ENCODE results near the gene LEAP2. TPM values are rescaled to one million over a fixed set of nuclear protein-coding genes. Genes with fewer than 3 reads are reported as not detected.

The LEAP2 gene
- polyA plus RNA-seq, 1 donor from 2014 or later: 1.6 TPM

DNA sequence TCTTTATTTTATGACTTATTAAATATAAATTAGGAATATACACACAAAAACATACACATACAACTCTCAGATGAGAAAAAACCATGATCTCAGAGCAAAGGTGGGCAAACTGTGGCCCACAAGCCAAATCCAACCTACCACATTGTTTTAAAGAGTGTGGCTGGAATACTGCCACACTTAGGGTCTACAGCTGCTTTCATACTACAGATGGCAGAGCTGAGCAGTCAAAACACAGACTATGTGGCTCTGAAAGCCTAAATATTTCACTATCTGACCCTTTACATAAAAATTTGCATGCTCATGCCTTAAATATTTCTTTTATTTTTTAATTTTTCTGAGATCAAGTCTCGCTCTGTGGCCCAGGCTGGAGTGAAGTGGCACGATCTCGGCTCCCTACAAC is 28.3 kb downstream of the LEAP2 start:
- peaks cover 14% of the 10 kb centered on the region for H3K79me2 ChIP-seq (replicated peaks; ENCODE audit: insufficient read depth, low read length)

DNA sequence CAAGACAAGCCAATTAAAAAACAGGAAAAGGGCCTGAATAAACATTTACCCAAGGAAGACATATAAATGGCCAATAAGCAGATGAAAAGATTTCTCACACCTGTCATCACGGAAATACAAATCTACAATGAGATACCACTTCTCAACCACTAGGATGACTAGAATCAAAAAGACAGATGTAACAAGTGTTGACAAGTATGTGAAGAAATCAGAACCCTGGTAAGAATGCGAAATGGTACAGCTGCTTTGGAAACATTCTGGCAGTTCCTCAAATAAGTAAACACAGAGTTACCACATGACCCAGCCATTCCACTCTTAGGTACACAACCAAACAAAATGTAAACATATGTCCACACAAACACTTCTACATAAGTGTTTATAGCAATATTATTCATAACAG is 32.5 kb downstream of the LEAP2 start:
- no peaks in the 10 kb centered on the region for H3K9me3 ChIP-seq (ENCODE audit: low read length)
- no peak overlapping the region for H3K4me3 ChIP-seq (ENCODE audit: low read length)
- H4K20me1 ChIP-seq (ENCODE audit: insufficient read depth): no peaks in the 10 kb centered on the region
- H3K9ac ChIP-seq (ENCODE audit: low read length): no peak overlapping the region
- no peaks in the 10 kb centered on the region for H3K27me3 ChIP-seq (ENCODE audit: insufficient read depth, low read depth, low read length)
- H3K27ac ChIP-seq (ENCODE audit: low read length): no peak overlapping the region
- no peaks in the 10 kb centered on the region for H3K9me2 ChIP-seq (ENCODE audit: insufficient read depth, low read length)
- TF ChIP-seq POLR2AphosphoS5 (IDR thresholded peaks at IDR 0.05): no peak
- peaks cover 14% of the 10 kb centered on the region for H3K79me2 ChIP-seq (replicated peaks; ENCODE audit: insufficient read depth, low read length)
- no peaks in the 10 kb centered on the region for H3F3A ChIP-seq (ENCODE audit: insufficient read depth, low read length, poor library complexity, severe bottlenecking)
- no peak overlapping the region for H3K4me2 ChIP-seq (ENCODE audit: low read length)
- no peak overlapping the region for H2AFZ ChIP-seq (ENCODE audit: low read depth, low read length)
- H3K36me3 ChIP-seq (ENCODE audit: insufficient read depth, low read length): no peaks in the 10 kb centered on the region

More for the DNA sequence above, 28.3 kb downstream of the LEAP2 start:
- Histone ChIP-seq H4K20me1 (ENCODE audit: insufficient read depth) (no peaks in the 10 kb centered on the region), H3K4me3 (ENCODE audit: low read length) (no peak overlapping the region), H3K9me3 (ENCODE audit: low read length) (no peaks in the 10 kb centered on the region), H3F3A (ENCODE audit: insufficient read depth, low read length, poor library complexity, severe bottlenecking) (no peaks in the 10 kb centered on the region), H3K36me3 (ENCODE audit: insufficient read depth, low read length) (peaks cover 4% of the 10 kb centered on the region), H3K9me2 (ENCODE audit: insufficient read depth, low read length) (no peaks in the 10 kb centered on the region), H2AFZ (ENCODE audit: low read depth, low read length) (no peak overlapping the region), H3K4me2 (ENCODE audit: low read length) (no peak overlapping the region), H3K27ac (ENCODE audit: low read length) (no peak overlapping the region), H3K9ac (ENCODE audit: low read length) (no peak overlapping the region), H3K27me3 (ENCODE audit: insufficient read depth, low read depth, low read length) (no peaks in the 10 kb centered on the region)
- TF ChIP-seq EZH2 (IDR thresholded peaks at IDR 0.05; ENCODE audit: borderline replicate concordance, insufficient read depth, low read length, poor library complexity, severe bottlenecking): no peak
- no peak for TF ChIP-seq POLR2AphosphoS5 (IDR thresholded peaks at IDR 0.05)
- no peak for TF ChIP-seq RAD21 (conservative IDR thresholded peaks at IDR 0.05)
- TF ChIP-seq, protein P1, sequence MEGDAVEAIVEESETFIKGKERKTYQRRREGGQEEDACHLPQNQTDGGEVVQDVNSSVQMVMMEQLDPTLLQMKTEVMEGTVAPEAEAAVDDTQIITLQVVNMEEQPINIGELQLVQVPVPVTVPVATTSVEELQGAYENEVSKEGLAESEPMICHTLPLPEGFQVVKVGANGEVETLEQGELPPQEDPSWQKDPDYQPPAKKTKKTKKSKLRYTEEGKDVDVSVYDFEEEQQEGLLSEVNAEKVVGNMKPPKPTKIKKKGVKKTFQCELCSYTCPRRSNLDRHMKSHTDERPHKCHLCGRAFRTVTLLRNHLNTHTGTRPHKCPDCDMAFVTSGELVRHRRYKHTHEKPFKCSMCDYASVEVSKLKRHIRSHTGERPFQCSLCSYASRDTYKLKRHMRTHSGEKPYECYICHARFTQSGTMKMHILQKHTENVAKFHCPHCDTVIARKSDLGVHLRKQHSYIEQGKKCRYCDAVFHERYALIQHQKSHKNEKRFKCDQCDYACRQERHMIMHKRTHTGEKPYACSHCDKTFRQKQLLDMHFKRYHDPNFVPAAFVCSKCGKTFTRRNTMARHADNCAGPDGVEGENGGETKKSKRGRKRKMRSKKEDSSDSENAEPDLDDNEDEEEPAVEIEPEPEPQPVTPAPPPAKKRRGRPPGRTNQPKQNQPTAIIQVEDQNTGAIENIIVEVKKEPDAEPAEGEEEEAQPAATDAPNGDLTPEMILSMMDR (IDR thresholded peaks at IDR 0.05; ENCODE audit: poor library complexity, severe bottlenecking): no peak
- no peak for TF ChIP-seq EP300 (conservative IDR thresholded peaks at IDR 0.05; ENCODE audit: poor library complexity, severe bottlenecking)
- TF ChIP-seq SMC3 (conservative IDR thresholded peaks at IDR 0.05; ENCODE audit: poor library complexity): no peak
- no peak for TF ChIP-seq TAF1 (IDR thresholded peaks at IDR 0.05; ENCODE audit: low read depth)
- TF ChIP-seq, protein P2, sequence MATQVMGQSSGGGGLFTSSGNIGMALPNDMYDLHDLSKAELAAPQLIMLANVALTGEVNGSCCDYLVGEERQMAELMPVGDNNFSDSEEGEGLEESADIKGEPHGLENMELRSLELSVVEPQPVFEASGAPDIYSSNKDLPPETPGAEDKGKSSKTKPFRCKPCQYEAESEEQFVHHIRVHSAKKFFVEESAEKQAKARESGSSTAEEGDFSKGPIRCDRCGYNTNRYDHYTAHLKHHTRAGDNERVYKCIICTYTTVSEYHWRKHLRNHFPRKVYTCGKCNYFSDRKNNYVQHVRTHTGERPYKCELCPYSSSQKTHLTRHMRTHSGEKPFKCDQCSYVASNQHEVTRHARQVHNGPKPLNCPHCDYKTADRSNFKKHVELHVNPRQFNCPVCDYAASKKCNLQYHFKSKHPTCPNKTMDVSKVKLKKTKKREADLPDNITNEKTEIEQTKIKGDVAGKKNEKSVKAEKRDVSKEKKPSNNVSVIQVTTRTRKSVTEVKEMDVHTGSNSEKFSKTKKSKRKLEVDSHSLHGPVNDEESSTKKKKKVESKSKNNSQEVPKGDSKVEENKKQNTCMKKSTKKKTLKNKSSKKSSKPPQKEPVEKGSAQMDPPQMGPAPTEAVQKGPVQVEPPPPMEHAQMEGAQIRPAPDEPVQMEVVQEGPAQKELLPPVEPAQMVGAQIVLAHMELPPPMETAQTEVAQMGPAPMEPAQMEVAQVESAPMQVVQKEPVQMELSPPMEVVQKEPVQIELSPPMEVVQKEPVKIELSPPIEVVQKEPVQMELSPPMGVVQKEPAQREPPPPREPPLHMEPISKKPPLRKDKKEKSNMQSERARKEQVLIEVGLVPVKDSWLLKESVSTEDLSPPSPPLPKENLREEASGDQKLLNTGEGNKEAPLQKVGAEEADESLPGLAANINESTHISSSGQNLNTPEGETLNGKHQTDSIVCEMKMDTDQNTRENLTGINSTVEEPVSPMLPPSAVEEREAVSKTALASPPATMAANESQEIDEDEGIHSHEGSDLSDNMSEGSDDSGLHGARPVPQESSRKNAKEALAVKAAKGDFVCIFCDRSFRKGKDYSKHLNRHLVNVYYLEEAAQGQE (IDR thresholded peaks at IDR 0.05; ENCODE audit: borderline replicate concordance): no peak
- no peak for TF ChIP-seq MXI1 (conservative IDR thresholded peaks at IDR 0.05; ENCODE audit: poor library complexity, severe bottlenecking)

DNA sequence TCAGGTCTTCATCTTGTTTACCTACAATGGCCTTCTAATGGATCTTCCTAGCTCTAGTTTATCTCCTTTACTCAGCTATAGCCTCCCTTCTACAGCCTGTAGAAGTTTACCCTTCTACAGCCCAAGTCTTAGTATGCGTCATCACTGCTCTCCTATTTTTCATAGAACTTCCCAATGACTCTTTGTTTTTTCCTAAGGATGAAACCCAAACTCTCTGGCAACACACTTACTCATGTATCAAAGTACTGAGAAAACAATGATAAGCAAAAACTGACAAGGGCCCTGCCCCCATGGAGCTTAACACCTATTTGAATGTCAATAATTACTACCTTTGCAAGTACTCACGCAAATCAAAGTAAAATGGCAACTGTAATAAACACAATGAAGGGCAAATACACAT is 33.7 kb downstream of the LEAP2 start:
- Histone ChIP-seq H2AFZ (ENCODE audit: low read depth, low read length) (no peak overlapping the region), H3K27me3 (ENCODE audit: insufficient read depth, low read depth, low read length) (no peaks in the 10 kb centered on the region), H3K4me2 (ENCODE audit: low read length) (no peak overlapping the region), H3K9ac (ENCODE audit: low read length) (no peak overlapping the region), H3K79me2 (replicated peaks; ENCODE audit: insufficient read depth, low read length) (peaks cover 20% of the 10 kb centered on the region), H3F3A (ENCODE audit: insufficient read depth, low read length, poor library complexity, severe bottlenecking) (no peaks in the 10 kb centered on the region), H3K36me3 (ENCODE audit: insufficient read depth, low read length) (no peaks in the 10 kb centered on the region), H3K4me3 (ENCODE audit: low read length) (no peak overlapping the region), H3K9me2 (ENCODE audit: insufficient read depth, low read length) (no peaks in the 10 kb centered on the region), H3K9me3 (ENCODE audit: low read length) (no peaks in the 10 kb centered on the region), H3K27ac (ENCODE audit: low read length) (no peak overlapping the region), H4K20me1 (ENCODE audit: insufficient read depth) (no peaks in the 10 kb centered on the region)
- TF ChIP-seq EZH2 (IDR thresholded peaks at IDR 0.05; ENCODE audit: borderline replicate concordance, insufficient read depth, low read length, poor library complexity, severe bottlenecking): no peak
- no peak for TF ChIP-seq TAF1 (IDR thresholded peaks at IDR 0.05; ENCODE audit: low read depth)
- no peak for TF ChIP-seq EP300 (conservative IDR thresholded peaks at IDR 0.05; ENCODE audit: poor library complexity, severe bottlenecking)
- no peak for TF ChIP-seq SMC3 (conservative IDR thresholded peaks at IDR 0.05; ENCODE audit: poor library complexity)
- TF ChIP-seq, protein P1 (IDR thresholded peaks at IDR 0.05; ENCODE audit: poor library complexity, severe bottlenecking): no peak
- TF ChIP-seq, protein P2 (IDR thresholded peaks at IDR 0.05; ENCODE audit: borderline replicate concordance): no peak
- no peak for TF ChIP-seq MXI1 (conservative IDR thresholded peaks at IDR 0.05; ENCODE audit: poor library complexity, severe bottlenecking)
